GM20000 (cell line): Measurements from ENCODE around the gene KCNQ1OT1.

ENCODE experiments used
- DNase-seq: peaks from one replicate; pipeline ENCODE4 v3.0.0; 2012; ENCODE audit warnings: low spot score
- CTCF ChIP-seq: IDR thresholded peaks from 2 replicates; pipeline ENCODE4 v1.5.1; 2012; ENCODE audit warnings: mild to moderate bottlenecking, control low read depth; ENCODE audit errors: extremely low read depth, missing control alignments

The KCNQ1OT1 gene

GRCh38 chr11:2667940-2668339 is 31.9 kb downstream of the KCNQ1OT1 start:
- TF ChIP-seq CTCF: no peak
- DNase-seq: no peak

DNA sequence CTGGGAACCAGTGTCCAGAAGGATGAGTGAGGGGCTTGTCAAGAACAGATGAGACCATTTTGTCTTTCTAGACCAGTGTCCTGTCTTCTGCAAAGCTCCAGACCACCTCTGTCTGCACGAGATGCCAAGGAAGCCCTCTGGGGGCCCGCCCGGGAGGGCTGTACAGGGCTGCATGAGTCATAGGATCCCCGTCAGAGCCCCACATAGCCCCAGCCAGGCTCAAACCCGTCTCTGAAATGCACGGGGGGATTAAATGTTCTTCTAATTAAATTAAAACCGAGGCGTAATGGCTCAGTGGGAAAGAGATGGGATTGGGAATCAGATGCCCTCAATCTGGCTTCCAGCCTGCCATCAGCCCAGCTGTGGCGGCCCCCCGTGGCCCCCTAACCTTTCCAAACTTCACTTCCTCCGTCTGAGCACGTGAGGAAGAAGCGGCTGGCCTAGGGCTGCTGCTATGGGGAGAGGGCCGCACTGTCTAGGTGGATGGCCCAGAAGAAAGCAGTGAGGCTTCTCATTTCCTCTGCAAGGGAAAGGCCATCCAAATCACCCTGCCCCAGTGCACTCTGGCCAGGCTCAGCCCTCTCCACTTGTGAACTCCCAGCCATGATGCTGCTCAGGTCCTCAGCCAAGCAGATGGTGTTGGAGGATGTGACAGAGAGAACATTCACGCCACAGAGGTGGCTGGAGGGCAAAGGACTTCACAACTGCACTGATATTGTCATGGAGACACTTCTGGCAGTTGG is 32.8 kb downstream of the KCNQ1OT1 start:
- DNase-seq: no peak
- no peak for TF ChIP-seq CTCF

DNA sequence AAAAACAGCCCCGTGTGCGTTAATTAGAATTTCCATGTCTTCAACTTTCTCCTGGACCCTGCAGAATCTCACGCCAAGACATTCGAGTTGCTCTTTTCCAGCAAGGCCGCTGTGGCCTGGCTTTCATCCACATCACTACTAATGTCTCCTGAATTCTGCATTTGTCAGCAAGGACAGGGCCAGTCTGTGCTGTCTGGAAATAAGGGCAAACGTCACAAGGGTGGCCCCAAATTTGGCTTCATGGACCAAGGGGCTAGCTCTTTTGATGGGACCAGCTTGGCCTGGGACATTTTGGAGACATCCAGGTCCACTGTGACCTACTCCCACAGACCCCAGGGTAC is 33.4 kb downstream of the KCNQ1OT1 start:
- TF ChIP-seq CTCF: no peak
- DNase-seq: no peak

GRCh38 chr11:2665526-2666400 is 34.0 kb downstream of the KCNQ1OT1 start:
- no peak for DNase-seq
- no peak for TF ChIP-seq CTCF

DNA sequence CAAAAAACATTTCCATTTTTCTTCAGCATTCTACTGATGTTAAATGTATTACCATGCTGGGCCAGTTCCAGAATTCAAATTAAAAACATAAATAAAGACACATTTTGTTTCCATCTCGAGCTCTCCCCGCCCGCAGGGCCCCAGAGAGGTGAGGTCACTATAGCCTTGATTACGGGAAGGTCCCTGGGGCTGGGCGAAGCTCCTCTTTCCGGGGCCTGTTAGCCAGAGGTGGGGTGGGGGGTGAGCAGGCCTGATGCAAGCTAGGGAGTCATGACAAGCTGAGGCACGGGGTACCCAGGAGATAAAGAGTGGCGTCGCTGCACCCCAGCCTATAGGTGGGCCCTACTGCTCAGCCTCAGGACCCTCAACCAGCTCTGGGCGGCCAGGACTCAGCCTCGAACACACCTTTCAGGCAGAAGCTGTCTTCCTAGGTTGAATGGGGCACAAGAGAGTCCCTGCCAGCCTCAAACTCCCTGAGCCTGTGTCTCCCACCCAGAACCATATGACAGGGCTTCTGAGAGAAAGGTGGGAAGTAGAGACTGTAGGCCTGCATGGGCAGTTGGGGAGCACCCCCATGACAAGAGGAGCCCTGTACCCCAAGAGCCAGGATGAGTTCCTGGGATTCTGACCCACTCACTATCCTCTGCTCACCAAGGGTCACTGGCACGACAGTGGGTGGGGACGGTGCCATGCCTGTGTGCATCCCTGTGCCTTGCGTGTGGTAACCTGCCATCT is 34.8 kb downstream of the KCNQ1OT1 start:
- DNase-seq: no peak
- no peak for TF ChIP-seq CTCF

DNA sequence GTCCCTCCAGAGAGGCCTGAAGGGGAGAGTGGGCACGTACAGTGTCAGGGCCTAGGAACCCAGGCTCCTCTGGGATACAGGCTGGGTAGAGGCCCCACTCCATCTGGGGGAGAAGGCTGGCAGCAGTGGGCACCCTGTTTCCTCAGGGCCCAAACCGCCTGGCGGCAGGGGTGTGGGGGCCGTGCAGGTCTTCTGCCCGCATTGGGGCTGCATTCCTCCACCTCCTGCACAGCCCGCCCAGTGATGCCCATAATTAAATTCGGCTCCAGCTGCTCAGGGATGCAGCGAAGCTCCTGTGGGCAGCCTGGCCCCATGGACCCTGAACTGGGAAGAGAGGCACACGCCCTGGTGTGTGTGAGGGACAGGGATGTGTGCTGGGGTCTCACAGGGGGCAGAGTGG is 35.4 kb downstream of the KCNQ1OT1 start:
- TF ChIP-seq CTCF: no peak
- no peak for DNase-seq

- no peak for DNase-seq
- no peak for TF ChIP-seq CTCF
Observed at GRCh38 chr11:2663915-2664314, 35.9 kb downstream of the KCNQ1OT1 start.
